ENCODE measurements around the gene TTLL8.
"Not testable (repeated sequence)": the region's sequence is repeated elsewhere in the genome, so short reads cannot be mapped to it uniquely, and the experiment has no call there.

Gene TTLL8

GRCh38 chr22:50058061-50058905 is at the start of gene TTLL8:
Gene TTLL8 (minus strand): TSS chr22:50058298.
- no peak for DNase-seq

GRCh38 chr22:50107529-50107928 is 49.4 kb upstream of the TTLL8 start:
- no peak for DNase-seq

GRCh38 chr22:50105208-50106100 is 47.4 kb upstream of the TTLL8 start:
- no peak for DNase-seq

GRCh38 chr22:50104141-50104544 is 46.0 kb upstream of the TTLL8 start:
- DNase-seq = no peak

- no peak for DNase-seq
Observed at GRCh38 chr22:50102946-50103345, 44.8 kb upstream of the TTLL8 start.

- no peak for DNase-seq
Observed at GRCh38 chr22:50101870-50102565, 43.9 kb upstream of the TTLL8 start.

GRCh38 chr22:50098052-50098451 is 40.0 kb upstream of the TTLL8 start:
- no peak for DNase-seq

GRCh38 chr22:50092342-50092741 is 34.2 kb upstream of the TTLL8 start:
- DNase-seq = no peak

GRCh38 chr22:50091092-50091768 is 33.1 kb upstream of the TTLL8 start:
- DNase-seq = no peak

GRCh38 chr22:50090412-50090714 is 32.3 kb upstream of the TTLL8 start:
- DNase-seq = no peak

- DNase-seq = no peak
Observed at GRCh38 chr22:50089682-50090411, 31.7 kb upstream of the TTLL8 start, which contains the start of gene MOV10L1. Gene MOV10L1 (plus strand): TSS chr22:50090006. CDS start chr22:50090089, 83 bp downstream.

GRCh38 chr22:50089231-50089630 is 31.1 kb upstream of the TTLL8 start:
- no peak for DNase-seq

GRCh38 chr22:50088096-50088495 is 30.0 kb upstream of the TTLL8 start:
- no peak for DNase-seq

GRCh38 chr22:50087646-50088045 is 29.5 kb upstream of the TTLL8 start:
- DNase-seq = no peak

- not testable (repeated sequence) for DNase-seq
Observed at GRCh38 chr22:50086975-50087374, 28.9 kb upstream of the TTLL8 start.

- DNase-seq = no peak
Observed at GRCh38 chr22:50086526-50086925, 28.4 kb upstream of the TTLL8 start.

- no peak for DNase-seq
Observed at GRCh38 chr22:50085211-50085972, 27.3 kb upstream of the TTLL8 start, which contains the start of gene MLC1. Gene MLC1 (minus strand): TSS chr22:50085426. CDS start chr22:50084902, 524 bp downstream.

- DNase-seq = no peak
Observed at GRCh38 chr22:50084614-50085021, 26.5 kb upstream of the TTLL8 start.

GRCh38 chr22:50084080-50084477 is 26.0 kb upstream of the TTLL8 start:
- no peak for DNase-seq

GRCh38 chr22:50083462-50084079 is 25.5 kb upstream of the TTLL8 start:
- DNase-seq = no peak

Data from NCI-H1105 (cell line).